Measurements from ENCODE around the gene CRYGN.

Gene CRYGN

GRCh38 chr7:151435971-151436370, 4.0 kb downstream of the CRYGN start:
- no peak for TF ChIP-seq CTCF (conservative IDR thresholded peaks at IDR 0.05; ENCODE audit: control insufficient read depth, insufficient read depth, low read depth, low read length)
- DNase-seq (ENCODE audit: low read depth) = no peak
- H3K4me3 ChIP-seq (ENCODE audit: control insufficient read depth, low read depth, low read length) = no peak overlapping the region

GRCh38 chr7:151435103-151435916, 4.6 kb downstream of the CRYGN start:
- no peak overlapping the region for H3K4me3 ChIP-seq (ENCODE audit: control insufficient read depth, low read depth, low read length)
- DNase-seq (ENCODE audit: low read depth) = no peak
- TF ChIP-seq CTCF (conservative IDR thresholded peaks at IDR 0.05; ENCODE audit: control insufficient read depth, insufficient read depth, low read depth, low read length) = no peak

- no peak for DNase-seq (ENCODE audit: low read depth)
- no peak overlapping the region for H3K4me3 ChIP-seq (ENCODE audit: control insufficient read depth, low read depth, low read length)
- no peak for TF ChIP-seq CTCF (conservative IDR thresholded peaks at IDR 0.05; ENCODE audit: control insufficient read depth, insufficient read depth, low read depth, low read length)
Observed at GRCh38 chr7:151434549-151434948, 5.4 kb downstream of the CRYGN start.

- H3K4me3 ChIP-seq (ENCODE audit: control insufficient read depth, low read depth, low read length) = no peak overlapping the region
Observed at GRCh38 chr7:151433721-151434400, 6.1 kb downstream of the CRYGN start.

DNA sequence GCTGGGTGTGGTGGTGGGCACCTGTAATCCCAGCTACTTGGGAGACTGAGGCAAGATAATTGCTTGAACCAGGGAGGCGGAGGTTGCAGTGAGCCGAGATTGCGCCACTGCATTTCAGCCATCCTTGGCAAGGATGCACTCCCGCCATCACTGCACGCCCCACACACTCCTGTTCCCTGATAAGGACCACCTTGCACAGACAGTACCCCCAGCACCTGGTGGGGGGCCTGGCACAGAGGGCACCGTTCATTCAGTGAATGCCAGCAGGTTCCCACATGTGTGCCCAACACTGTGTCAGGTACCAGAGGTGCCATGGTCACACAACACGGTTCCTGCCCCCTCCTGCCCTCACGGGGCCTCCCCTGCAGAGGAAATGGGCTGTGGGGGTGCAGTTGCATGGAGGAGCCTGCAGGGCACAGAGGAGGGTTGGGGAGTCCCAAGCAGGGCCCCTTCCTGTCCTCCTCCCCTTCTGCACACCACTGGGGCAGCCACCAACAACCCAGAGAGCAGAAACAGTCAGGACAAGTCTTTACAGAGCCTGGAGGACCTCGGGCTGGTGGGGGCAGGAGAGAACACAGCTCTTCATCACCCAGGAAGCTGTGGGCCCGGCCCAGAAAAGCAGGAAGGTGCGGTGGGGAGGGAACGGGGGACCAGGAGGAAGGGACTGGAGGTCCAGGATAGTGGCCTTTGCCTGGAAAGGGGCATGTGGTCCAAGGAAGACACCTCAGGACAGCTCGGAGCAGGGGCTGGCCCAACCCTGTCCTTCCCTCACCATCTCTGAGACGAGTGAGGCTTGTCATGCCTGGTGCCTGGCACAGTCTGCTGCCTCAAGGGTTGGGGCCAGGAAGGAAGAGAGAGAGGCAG, 7.1 kb downstream of the CRYGN start:
- no peak for DNase-seq (ENCODE audit: low read depth)
- no peak overlapping the region for H3K4me3 ChIP-seq (ENCODE audit: control insufficient read depth, low read depth, low read length)
- TF ChIP-seq CTCF (conservative IDR thresholded peaks at IDR 0.05; ENCODE audit: control insufficient read depth, insufficient read depth, low read depth, low read length) = no peak

More at GRCh38 chr7:151433721-151434400, 6.1 kb downstream of the CRYGN start:
- TF ChIP-seq CTCF (conservative IDR thresholded peaks at IDR 0.05; ENCODE audit: control insufficient read depth, insufficient read depth, low read depth, low read length) = no peak
- no peak for DNase-seq (ENCODE audit: low read depth)

- H3K4me3 ChIP-seq (ENCODE audit: control insufficient read depth, low read depth, low read length) = no peak overlapping the region
- TF ChIP-seq CTCF (conservative IDR thresholded peaks at IDR 0.05; ENCODE audit: control insufficient read depth, insufficient read depth, low read depth, low read length) = no peak
- DNase-seq (ENCODE audit: low read depth) = no peak
Observed at GRCh38 chr7:151431768-151432311, 8.1 kb downstream of the CRYGN start.
